HT-29 (cell line): ENCODE measurements around the gene ALDH1B1. TPM values are rescaled to one million over a fixed set of nuclear protein-coding genes. Genes with fewer than 3 reads are reported as not detected.
A peak's percentile ranks its signal among the peaks of the same experiment; 100 is the strongest.

ENCODE experiments used
- DNase-seq: peaks from one replicate; pipeline ENCODE4 v3.0.0-alpha.2; 2015; ENCODE audit warnings: low spot score
- total RNA-seq: library from RNA; depleted of rRNA; stranded (reverse); fragments of >200 nt; shearing (Covaris generic); gene quantifications from 2 replicates; pipeline ENCODE4 v1.2.3, GENCODE V29; 2014

Gene ALDH1B1
- total RNA-seq, 1 experiment from 2014 or later: 16.0 TPM

DNA sequence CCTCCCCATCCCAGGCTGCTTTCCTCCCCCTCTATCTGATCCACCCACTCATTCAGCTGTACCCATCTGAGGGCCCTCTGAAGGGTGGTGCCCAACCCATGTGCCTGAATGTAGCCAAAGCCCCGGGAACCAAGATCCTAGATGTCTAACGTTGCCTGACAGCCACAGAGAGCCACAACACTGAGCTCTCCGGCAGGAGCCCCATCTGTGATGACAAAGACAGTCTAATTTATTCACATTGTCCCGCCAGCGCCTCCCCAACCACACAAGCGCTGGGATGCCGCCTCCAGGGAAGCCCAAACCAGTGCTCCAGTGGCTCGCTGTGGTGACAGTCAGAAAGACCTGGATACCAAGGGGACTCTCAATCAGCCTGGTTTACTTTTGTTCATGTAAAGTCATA is 23.4 kb downstream of the ALDH1B1 start:
- no peak for DNase-seq

- DNase-seq: no peak
Observed at GRCh38 chr9:38416461-38416860, 24.0 kb downstream of the ALDH1B1 start.

GRCh38 chr9:38417003-38417945 is 24.8 kb downstream of the ALDH1B1 start:
- DNase-seq: peak; percentile 41

GRCh38 chr9:38418366-38418765 is 25.9 kb downstream of the ALDH1B1 start:
- DNase-seq: no peak

- no peak for DNase-seq
Observed at GRCh38 chr9:38419181-38419580, 26.7 kb downstream of the ALDH1B1 start.

DNA sequence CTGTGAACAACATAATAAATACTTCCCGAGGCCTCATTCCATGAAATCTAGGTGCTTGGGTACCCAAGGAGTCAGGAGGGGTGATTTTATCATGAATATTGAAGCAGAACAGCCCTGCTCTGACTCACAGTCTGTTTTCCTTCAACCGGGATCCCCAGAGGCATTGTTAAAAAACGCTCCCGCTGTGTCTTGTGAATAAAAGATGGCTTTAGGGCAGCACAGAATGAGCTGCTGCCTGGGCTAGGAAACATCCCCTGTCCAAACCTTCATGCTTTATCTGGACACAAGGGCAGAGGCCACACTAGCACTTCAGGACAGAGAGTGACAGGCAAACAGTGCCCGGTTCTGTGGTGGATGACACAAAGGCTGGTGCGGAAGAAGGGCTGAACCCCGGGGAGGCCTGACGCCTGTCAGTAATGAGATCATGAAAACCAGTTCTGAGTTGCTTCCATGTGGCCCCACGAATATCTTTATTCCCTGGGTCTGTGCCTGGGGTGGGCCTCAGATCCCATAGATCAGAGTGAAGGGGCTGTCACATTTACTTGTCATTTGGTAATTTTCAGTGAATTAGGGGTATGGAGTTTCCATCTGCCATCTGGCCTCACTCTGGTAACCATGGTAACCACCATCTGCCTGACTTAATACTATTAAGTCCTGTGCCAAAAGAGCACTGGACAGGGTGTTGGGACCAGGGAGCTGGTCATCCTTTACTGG is 29.2 kb downstream of the ALDH1B1 start:
- DNase-seq: no peak

DNA sequence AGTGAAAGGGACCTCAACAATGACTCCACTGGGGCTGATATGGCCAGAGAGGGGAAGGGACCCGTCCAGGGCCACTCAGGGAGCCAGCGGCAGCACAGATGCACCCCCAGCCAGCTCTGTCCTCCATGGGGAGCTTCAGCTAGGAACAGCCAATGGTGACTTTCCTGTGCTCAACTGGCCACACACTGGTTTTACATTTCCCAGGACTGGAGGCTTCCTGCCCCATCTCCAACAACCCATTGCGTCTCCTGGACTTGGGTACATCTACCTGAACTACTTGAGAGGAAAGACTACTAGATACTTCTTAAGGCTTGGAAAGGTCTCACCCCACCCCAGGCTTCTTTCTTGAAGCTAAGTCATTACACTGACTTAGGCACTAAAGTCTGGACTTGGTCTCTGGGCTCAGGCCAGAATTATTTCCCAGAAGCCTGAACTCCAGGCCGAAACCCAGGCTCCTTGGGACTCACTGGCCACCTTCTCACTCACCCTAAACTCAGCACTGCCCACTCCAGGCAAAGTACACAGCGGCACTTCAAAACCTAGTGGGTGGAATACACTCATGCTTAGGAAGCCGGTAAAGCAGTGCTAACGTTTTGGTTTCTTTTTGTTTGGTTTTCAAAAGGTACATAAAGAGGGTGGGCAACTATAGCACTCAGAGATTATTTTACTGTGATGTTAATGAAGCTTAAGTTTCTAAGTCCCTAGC is 30.2 kb downstream of the ALDH1B1 start:
- DNase-seq: no peak

DNA sequence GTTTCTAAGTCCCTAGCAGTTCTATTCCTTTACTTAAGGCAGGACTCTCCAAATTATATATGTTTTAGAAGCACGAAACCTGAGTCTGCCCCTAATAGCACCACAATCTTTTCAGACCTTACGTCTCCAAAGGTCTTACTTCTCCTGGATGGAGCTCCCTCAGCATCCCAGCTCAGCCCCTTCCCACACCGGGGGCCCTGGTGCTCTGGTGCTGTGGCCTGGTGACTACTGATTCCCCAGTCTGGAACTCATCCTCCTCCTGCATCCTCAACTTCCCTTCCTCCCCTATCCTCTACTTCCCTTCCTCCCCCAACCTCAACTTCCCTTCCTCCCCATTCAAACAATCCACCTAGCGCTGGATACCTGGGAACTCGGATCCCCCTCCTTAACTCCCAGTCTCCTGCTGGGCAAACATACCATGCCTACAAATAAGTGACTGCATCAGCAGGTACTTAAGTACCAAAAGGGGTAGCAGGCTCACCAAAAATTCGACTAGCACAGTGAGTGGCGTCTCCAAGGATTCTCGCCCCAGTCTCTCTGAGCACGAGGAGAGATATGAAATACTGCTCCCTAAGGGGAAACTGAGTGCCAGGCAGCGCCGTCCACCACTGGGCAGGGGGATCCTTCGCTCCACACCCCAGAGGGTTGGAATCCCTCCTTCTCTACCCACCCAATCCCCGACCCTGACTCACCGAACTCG is 30.9 kb downstream of the ALDH1B1 start:
- no peak for DNase-seq

GRCh38 chr9:38423973-38424843 is 31.7 kb downstream of the ALDH1B1 start, which contains the start of gene IGFBPL1:
Gene IGFBPL1, minus strand, starts transcription at chr9:38424454. Its CDS starts 30 bp downstream, at chr9:38424424.
- no peak for DNase-seq

DNA sequence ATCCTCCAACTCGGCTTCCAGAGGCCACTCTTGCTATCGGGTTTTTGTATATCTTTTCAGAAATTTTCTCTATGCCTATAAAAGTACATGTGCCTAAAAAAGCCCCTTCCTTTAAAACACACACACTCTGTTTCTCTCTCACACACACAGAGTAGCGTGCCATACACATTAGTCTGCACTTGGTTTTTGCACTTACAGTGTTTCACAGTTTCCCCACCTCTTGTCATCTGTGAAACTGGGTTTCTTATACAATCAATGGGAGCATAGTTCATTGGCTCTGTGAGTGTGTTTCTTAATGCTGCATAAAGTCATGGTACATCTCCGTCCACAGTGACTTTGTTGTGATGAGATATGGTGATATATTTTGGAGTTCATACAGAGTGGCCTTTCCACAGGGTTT is 32.4 kb downstream of the ALDH1B1 start:
- no peak for DNase-seq

DNA sequence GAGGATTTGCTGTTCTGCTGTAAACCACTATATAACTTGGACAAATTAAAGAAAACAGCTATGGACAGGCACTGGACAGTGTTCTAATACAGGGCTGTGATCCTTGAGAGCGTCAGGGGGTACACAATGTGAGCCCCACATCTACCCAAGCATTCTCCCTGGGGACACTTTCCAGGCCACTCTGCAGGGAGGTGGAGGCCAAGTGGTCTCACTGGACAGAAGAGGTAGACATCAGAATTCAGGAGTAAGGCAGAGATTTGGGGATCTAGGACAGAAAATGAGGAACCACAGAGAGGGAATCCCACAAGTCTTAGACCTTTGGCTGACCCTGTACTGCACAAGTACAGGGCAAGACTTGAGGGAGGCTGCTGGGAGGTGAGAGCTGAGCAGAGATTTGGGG is 35.6 kb downstream of the ALDH1B1 start:
- no peak for DNase-seq

- DNase-seq: no peak
Observed at GRCh38 chr9:38431116-38431515, 38.6 kb downstream of the ALDH1B1 start.

- DNase-seq: peak; percentile 55
Observed at GRCh38 chr9:38432922-38433510, 40.5 kb downstream of the ALDH1B1 start.

GRCh38 chr9:38434365-38434764 is 41.9 kb downstream of the ALDH1B1 start:
- no peak for DNase-seq

- no peak for DNase-seq
Observed at GRCh38 chr9:38434853-38435252, 42.4 kb downstream of the ALDH1B1 start.

GRCh38 chr9:38435521-38435920 is 43.0 kb downstream of the ALDH1B1 start:
- no peak for DNase-seq

DNA sequence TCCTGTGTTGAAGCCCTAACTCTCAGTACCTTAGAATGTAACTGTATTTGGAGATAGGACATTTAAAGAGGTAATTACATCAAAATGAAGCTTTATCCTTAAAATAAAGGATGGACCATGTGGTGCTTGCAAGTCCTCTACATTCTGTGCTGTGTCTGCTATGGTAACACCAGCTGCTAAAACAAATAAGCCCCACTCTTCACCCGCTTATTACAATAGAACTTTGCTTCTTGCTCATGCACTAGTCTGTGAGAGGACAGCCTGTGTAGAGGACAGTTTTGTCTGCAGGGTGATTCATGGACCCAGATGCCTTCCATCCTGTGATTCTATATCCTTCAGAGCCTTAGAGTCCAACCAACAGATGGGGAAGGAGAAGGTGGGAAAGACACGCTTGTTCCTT is 44.2 kb downstream of the ALDH1B1 start:
- no peak for DNase-seq

DNA sequence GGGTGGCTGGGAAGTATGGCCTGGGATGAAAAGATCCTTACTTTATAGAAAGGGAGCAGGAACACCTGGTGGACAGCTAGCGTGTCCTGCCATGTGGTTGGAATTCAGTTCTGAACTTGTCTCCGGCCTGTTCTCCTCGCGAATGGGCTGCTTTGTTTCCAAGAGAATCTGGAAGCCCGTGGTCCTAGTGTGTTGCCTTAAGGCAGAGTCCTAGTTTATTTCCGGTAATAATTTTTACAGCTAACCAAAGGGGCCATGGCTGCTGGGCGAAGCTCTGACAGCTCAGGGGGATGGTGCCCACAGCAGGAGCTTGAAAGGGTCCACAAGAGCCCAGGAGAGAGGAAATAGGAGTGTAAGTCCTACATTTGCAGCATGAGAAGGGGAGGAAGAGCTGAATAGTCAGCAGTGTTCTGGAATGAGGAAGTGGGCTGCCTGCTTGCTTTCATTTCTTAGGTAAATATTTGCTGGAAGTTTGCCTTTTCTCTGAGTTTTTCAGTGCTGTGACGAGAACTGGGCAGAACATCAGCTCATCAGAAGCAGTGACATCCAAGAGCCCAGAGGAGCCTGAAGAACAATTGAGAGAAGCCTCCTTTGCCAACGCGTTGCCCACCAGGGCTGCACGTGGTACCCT is 44.8 kb downstream of the ALDH1B1 start:
- peak; percentile 49 for DNase-seq

GRCh38 chr9:38439291-38439915 is 46.9 kb downstream of the ALDH1B1 start:
- DNase-seq: no peak
